ENCODE measurements around the gene EIPR1. TPM values are rescaled to one million over a fixed set of nuclear protein-coding genes. Genes with fewer than 3 reads are reported as not detected.

EIPR1 gene
- total RNA-seq, 1 experiment from 2014 or later, result 36.9 TPM

GRCh38 chr2:3305952-3306351 lies 71.7 kb downstream of the EIPR1 start:
- Histone ChIP-seq H3K9me3 (no peaks in the 10 kb centered on the region), H3K36me3 (ENCODE audit: control insufficient read depth, insufficient read depth, low read length) (no peaks in the 10 kb centered on the region), H3K4me1 (no peaks in the 10 kb centered on the region), H3K27me3 (replicated peaks; ENCODE audit: control insufficient read depth, insufficient read depth, low read length) (no peaks in the 10 kb centered on the region), H3K4me3 (ENCODE audit: low read depth, low read length) (no peak overlapping the region)
- no peaks in the 10 kb centered on the region for H3K27me3 Mint-ChIP-seq (ENCODE audit: insufficient read depth, unreplicated experiment)
- no peaks in the 10 kb centered on the region for H3K4me1 Mint-ChIP-seq (ENCODE audit: low read depth, unreplicated experiment)
- no TSS peak for BruUV-seq (replicated peaks)
- no peaks in the 10 kb centered on the region for H3K9me3 Mint-ChIP-seq (ENCODE audit: unreplicated experiment)
- no peak overlapping the region for H3K27ac Mint-ChIP-seq (ENCODE audit: unreplicated experiment)
- intact Hi-C loops (cut with micrococcal nuclease; ENCODE audit: unreplicated experiment), result loop anchor here (10.0 kb wide), 1 partner anchor 101 kb away; no protein-coding TSS in a partner anchor
- ChIA-PET POLR2A (no interaction called here), CTCF (no interaction called here)
- no peak overlapping the region for H3K4me3 Mint-ChIP-seq (ENCODE audit: unreplicated experiment)
- peaks cover 10% of the 10 kb centered on the region for H3K36me3 Mint-ChIP-seq (ENCODE audit: insufficient read depth, unreplicated experiment)
- TF ChIP-seq, protein P1, sequence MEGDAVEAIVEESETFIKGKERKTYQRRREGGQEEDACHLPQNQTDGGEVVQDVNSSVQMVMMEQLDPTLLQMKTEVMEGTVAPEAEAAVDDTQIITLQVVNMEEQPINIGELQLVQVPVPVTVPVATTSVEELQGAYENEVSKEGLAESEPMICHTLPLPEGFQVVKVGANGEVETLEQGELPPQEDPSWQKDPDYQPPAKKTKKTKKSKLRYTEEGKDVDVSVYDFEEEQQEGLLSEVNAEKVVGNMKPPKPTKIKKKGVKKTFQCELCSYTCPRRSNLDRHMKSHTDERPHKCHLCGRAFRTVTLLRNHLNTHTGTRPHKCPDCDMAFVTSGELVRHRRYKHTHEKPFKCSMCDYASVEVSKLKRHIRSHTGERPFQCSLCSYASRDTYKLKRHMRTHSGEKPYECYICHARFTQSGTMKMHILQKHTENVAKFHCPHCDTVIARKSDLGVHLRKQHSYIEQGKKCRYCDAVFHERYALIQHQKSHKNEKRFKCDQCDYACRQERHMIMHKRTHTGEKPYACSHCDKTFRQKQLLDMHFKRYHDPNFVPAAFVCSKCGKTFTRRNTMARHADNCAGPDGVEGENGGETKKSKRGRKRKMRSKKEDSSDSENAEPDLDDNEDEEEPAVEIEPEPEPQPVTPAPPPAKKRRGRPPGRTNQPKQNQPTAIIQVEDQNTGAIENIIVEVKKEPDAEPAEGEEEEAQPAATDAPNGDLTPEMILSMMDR (IDR thresholded peaks at IDR 0.05; ENCODE audit: insufficient read depth in 1 of 2, low read depth in 1 of 2, low read length in 1 of 2, severe bottlenecking in 1 of 2, unreplicated experiment in 1 of 2), result no peak
- DNase-seq, result no peak

DNA sequence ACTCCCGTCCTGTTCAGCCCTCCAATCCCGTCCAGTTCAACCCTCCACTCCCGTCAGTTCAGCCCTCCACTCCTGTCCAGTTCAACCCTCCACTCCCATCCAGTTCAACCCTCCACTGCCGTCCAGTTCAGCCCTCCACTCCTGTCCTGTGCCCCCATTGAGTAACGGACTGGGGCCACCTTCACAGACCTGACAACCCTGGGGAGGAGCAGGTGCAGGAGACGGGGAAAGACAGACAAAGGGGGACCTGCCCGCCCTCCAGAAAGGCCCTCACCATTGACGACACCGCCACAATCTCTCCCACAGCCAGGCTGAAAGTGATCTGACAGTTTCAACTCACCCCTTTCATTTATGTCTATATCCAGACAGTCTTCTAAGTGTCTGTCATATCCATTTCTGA lies 72.2 kb downstream of the EIPR1 start:
- H3K27me3 ChIP-seq (replicated peaks; ENCODE audit: control insufficient read depth, insufficient read depth, low read length), result no peaks in the 10 kb centered on the region
- intact Hi-C loops (cut with micrococcal nuclease; ENCODE audit: unreplicated experiment), result loop anchor here (10.0 kb wide), 1 partner anchor 101 kb away; no protein-coding TSS in a partner anchor
- TF ChIP-seq, protein P1 (IDR thresholded peaks at IDR 0.05; ENCODE audit: insufficient read depth in 1 of 2, low read depth in 1 of 2, low read length in 1 of 2, severe bottlenecking in 1 of 2, unreplicated experiment in 1 of 2), result no peak
- H3K4me1 Mint-ChIP-seq (ENCODE audit: low read depth, unreplicated experiment), result no peaks in the 10 kb centered on the region
- no peaks in the 10 kb centered on the region for H3K27me3 Mint-ChIP-seq (ENCODE audit: insufficient read depth, unreplicated experiment)
- POLR2A ChIA-PET, result no interaction called here
- H3K27ac Mint-ChIP-seq (ENCODE audit: unreplicated experiment), result no peak overlapping the region
- no peaks in the 10 kb centered on the region for H3K36me3 ChIP-seq (ENCODE audit: control insufficient read depth, insufficient read depth, low read length)
- no peak for DNase-seq
- no peaks in the 10 kb centered on the region for H3K9me3 Mint-ChIP-seq (ENCODE audit: unreplicated experiment)
- BruUV-seq (replicated peaks), result no TSS peak
- no peak overlapping the region for H3K4me3 Mint-ChIP-seq (ENCODE audit: unreplicated experiment)
- CTCF ChIA-PET, result no interaction called here
- no peaks in the 10 kb centered on the region for H3K9me3 ChIP-seq
- H3K4me1 ChIP-seq, result no peaks in the 10 kb centered on the region
- H3K4me3 ChIP-seq (ENCODE audit: low read depth, low read length), result no peak overlapping the region
- peaks cover 12% of the 10 kb centered on the region for H3K36me3 Mint-ChIP-seq (ENCODE audit: insufficient read depth, unreplicated experiment)

GRCh38 chr2:3303583-3304406 lies 73.8 kb downstream of the EIPR1 start:
- Mint-ChIP-seq H3K4me1 (ENCODE audit: low read depth, unreplicated experiment) (no peaks in the 10 kb centered on the region), H3K9me3 (ENCODE audit: unreplicated experiment) (no peaks in the 10 kb centered on the region), H3K27ac (ENCODE audit: unreplicated experiment) (no peak overlapping the region), H3K36me3 (ENCODE audit: insufficient read depth, unreplicated experiment) (peaks cover 19% of the 10 kb centered on the region), H3K27me3 (ENCODE audit: insufficient read depth, unreplicated experiment) (no peaks in the 10 kb centered on the region), H3K4me3 (ENCODE audit: unreplicated experiment) (no peak overlapping the region)
- CTCF ChIA-PET, result interaction anchor here (0.9 kb wide), 1 partner anchor 10 kb away, joined by 4 read pairs; no protein-coding TSS in a partner anchor
- Histone ChIP-seq H3K36me3 (ENCODE audit: control insufficient read depth, insufficient read depth, low read length) (no peaks in the 10 kb centered on the region), H3K4me3 (ENCODE audit: low read depth, low read length) (no peak overlapping the region), H3K4me1 (no peaks in the 10 kb centered on the region), H3K27me3 (replicated peaks; ENCODE audit: control insufficient read depth, insufficient read depth, low read length) (no peaks in the 10 kb centered on the region), H3K9me3 (no peaks in the 10 kb centered on the region)
- TF ChIP-seq, protein P1 (IDR thresholded peaks at IDR 0.05; ENCODE audit: insufficient read depth in 1 of 2, low read depth in 1 of 2, low read length in 1 of 2, severe bottlenecking in 1 of 2, unreplicated experiment in 1 of 2), result peak; percentile 95 to 97
- POLR2A ChIA-PET, result no interaction called here
- DNase-seq, result peak; percentile 83 to 92
- BruUV-seq (replicated peaks), result no TSS peak
- intact Hi-C loops (cut with micrococcal nuclease; ENCODE audit: unreplicated experiment), result loop anchor here (1.0 to 10.0 kb wide), 6 partner anchors 99 to 461 kb away; no protein-coding TSS in a partner anchor
